Stimulated activated CD8-positive, alpha-beta memory T cell treated with anti-CD3 and anti-CD28 coated beads, Interleukin-7, amount 100 ng/mL, for 4 hours (primary cell): ENCODE data around the gene JSRP1.

Experiments used
- DNase-seq, 2 donors: peaks; one replicate each; pipeline ENCODE4 v3.0.0-alpha.2; 2020; ENCODE audit warnings: low read depth in 2 of 2

Gene JSRP1

DNA sequence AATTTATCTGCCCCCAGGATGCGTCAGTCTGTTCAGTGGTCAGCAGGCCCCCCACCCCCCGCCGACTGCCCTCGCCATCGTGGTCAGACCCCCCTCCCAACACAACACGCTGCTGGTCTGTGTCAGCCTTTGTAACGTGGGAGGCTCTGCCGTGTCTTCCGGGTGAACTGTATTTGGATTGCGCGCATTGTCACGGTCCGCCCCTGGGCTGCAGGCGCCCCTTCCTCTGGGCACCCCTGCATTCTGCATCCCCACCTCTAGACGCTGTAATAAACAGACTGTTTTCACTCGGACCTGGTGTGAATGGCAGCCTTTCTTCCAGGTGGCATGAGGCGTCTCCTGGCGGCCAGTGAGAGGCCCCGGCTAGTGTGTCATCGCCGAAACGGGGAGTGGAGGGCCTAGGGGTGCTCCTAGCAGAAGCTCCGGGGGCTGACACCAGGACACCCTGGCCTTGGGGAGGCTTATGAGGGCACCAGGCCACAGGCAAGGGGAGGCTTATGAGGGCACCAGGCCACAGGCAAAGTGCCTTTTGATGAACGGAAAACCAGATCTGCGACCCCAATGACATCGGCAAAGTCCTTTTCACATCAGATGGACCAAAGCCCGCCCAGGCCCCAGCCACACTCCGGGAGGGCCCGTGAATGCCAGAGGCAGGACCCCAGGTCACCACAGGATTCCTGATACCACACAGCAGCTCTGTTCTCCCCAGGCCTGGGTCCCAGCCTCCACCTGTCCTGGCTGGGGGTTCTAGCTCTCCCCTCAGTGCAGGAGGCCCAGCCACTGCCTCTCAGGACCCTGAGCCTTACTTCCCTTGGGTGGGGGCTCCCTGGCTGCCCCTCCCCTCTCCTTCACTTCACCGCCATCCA, 23.7 kb downstream of the JSRP1 start:
- DNase-seq: no peak

GRCh38 chr19:2231621-2232221, 24.5 kb downstream of the JSRP1 start:
- DNase-seq: no peak

DNA sequence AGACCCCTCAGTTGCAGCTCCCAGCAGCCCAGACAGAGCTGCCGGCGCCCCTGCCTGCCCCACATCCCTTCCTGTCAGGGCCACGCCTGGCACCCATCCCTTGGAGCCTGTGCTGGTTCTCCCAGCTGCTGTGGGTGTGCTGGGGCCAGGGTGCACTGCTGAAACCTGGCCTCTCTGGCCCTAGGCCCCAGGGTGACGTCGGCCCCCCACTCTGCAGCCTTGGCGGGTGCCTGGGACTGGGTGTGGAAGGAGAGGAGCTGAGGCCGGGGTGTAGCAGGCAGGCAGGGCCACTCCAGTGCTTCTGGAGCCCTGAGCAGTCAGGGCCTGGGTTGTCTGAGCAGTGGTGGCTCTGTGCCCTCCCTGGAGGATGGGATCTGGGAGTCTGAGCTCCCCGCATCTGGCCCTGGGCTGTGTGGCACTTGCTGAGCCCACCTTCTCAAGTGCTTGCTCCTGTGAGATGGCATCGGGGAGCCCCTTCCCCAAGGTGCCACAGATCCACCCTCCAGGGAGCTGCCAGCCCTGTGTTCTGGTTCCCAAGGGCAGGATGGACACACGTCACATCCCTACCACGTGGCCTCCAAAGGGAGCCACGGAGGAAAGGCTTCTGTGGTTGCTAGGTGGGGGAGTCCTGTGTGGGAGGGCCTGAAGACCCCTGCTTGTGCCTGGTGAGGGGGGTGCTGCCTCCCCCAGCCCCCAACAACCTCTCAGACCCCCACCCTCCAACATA, 25.2 kb downstream of the JSRP1 start:
- DNase-seq: no peak

DNA sequence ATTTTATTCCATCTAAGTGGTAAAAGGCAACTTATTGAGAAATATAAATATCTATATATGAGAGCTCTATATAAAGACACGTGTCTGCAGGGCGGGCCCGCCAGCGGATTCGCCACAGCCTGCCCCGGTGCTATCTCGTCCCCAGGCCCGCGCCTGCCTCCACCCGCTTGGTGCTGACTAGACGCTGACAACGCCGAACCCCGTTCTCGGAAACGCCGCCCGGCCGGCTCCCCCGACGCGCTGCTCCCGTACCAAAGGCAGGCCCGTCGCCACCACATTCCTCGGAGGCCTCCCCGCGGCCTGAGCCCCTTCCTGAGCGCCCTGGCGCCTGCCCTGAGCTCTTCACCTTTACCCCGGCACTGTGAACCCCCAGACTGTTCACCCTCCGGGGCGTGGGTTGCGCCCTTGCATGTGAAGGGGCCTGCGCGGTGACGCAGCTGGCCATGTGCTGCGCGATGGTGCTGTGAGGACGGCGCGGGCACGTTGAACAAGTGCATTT, 26.1 kb downstream of the JSRP1 start:
- DNase-seq: no peak

DNA sequence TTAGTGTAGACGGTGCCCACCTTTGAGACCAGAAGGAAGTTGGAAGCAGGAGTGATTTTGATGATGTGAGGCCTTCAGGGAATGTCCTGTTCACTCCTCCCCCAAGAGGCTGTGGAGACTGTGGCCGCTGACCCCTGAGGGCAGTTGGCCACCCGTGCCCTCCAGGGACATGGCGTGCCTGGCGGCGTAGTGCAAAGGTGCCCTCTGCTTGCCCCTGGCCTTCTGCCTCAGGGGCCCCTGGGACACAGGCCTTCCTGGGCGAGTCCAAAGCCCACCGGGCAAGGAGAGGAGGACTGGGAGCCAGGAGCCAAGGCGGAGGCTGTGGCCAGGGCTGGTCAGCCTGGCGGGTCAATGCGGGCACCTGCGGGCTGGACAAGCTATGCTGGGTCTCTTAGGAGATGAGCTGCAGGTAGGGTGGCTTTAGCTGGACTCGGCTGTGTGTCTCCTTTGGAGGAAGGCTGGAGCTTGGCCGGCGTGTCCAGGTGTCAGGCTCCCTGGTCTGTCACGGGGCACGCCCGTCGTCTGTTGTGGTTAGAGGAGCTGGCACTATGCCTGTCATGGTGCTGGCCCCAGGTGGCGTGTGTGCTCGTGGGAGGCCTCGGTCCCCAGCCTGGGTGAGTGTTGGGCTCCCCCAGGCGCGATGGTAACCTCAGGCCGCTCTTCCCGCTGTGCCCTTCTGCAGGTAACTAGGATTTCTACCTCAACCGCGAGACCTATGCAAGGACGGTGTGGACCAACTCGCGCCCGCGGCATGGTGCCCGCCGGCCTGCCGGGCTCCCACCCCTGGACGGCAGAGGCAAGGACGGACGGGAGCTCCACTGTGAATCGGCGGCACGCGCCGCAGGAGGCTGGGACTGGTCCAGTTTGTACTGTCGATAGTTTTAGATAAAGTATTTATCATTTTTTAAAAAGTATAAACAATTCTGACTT, 26.8 kb downstream of the JSRP1 start:
- DNase-seq: no peak

- DNase-seq: no peak
Observed at GRCh38 chr19:2228157-2229030, 27.8 kb downstream of the JSRP1 start.

DNA sequence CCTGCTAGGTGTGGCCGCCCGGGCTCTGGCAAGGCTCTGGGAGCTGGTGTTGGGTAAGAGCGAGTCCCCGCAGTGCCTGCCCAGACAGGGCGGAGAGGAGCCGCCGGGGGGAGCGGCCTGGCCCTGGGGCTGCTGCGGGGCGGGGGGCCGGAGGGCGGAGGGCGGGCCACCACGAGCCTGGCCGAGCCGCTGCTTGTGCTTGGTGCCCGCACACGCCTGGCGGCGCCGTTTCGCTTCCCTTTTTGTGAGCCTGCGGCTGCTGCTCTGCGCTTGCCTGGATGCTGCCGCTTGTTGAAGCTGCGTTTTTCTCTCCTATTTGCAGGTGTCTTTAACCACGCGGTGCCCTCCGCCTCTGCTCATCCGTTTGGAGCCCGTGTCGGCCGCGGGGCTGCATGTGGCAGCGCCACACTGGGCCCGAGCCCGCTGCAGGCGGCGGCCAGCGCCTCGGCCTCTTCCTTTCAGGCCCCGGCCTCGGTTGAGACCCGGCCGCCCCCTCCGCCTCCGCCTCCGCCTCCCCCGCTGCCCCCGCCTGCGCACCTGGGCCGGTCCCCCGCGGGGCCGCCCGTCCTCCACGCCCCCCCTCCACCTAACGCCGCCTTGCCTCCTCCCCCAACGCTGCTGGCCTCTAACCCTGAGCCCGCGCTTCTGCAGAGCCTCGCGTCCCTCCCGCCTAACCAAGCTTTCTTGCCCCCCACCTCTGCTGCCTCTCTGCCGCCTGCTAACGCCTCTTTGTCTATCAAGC, 28.6 kb downstream of the JSRP1 start:
- no peak for DNase-seq

- no peak for DNase-seq
Observed at GRCh38 chr19:2226840-2227360, 29.3 kb downstream of the JSRP1 start.

- DNase-seq: no peak
Observed at GRCh38 chr19:2226051-2226839, 30.0 kb downstream of the JSRP1 start.

GRCh38 chr19:2225415-2226050, 30.7 kb downstream of the JSRP1 start:
- DNase-seq: no peak

GRCh38 chr19:2224754-2225349, 31.4 kb downstream of the JSRP1 start:
- DNase-seq: no peak

DNA sequence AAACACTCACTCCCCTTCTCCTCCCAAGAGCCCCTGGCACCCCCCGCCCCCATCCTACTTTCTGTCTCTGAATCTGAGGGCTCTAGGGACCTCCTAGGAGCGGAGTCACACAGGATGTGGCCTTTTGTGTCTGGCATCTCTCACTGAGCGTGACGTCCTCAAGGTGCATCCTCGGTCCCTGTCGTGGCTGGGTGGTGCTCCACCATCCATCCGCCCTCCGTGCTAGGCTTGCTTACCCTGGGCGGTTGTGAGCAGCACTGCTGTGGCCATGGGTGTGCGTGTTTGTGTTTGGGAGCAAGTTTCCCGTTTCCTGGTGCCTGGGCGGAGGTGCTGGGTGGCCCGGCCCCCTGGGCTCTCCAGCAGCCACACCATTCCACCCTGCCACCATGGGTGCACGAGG, 32.3 kb downstream of the JSRP1 start:
- DNase-seq: no peak

GRCh38 chr19:2223391-2223790, 32.8 kb downstream of the JSRP1 start:
- DNase-seq: no peak

- no peak for DNase-seq
Observed at GRCh38 chr19:2221918-2222317, 34.3 kb downstream of the JSRP1 start.

DNA sequence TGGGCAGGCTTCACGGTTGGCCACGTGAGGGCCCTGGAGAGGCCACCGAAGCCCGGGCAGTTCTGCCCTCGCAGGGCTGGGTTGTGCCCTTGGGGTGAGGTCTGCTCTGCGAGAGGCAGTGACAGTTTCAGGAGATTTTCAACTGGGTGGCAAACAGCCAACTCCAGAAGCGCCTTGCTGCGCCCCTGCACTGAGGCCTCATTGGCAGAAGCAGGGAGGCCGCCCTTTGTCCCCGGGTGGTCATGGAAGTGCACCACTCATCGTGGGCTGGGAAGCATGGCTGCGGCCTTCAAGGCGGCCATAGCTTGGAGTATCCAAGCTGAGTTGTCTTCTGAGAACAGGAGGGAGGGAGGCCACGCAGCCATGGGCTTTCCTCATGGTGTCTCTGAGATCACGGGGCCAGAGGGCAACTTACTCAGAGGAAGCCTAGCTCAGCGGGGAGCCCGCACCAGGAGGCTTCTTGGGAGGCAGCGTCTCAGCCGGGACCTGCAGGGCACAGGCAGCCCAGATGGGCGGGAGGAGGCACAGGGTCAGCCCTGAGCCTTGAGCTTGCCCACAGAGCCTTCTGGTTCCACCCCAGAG, 34.9 kb downstream of the JSRP1 start:
- DNase-seq: no peak

DNA sequence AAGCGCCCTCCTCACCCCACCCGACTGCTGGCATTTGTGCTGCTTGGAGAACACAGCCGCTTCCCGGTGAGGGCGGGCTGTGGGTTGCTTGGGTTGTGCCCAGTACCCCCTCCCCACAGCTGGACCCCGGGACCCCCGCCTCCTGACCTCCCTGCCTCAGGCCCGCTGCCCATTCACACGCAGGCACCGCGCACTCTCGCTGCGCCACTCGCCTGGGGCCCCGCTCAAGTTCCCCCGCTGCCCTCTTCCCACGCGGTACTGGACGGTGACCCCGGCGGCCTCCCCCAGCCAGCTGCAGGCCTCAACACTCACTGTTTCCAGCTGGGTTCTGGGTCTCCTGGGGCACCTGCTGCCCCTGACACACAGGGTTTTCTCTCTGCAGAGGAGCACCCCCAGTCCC, 36.5 kb downstream of the JSRP1 start:
- DNase-seq: no peak

GRCh38 chr19:2217591-2217990, 38.6 kb downstream of the JSRP1 start:
- DNase-seq: no peak
